ENCODE measurements around the gene CPXM1.

CPXM1 gene

GRCh38 chr20:2846698-2847097 lies 46.3 kb upstream of the CPXM1 start:
- Histone ChIP-seq H3K27ac (ENCODE audit: low read depth, low read length) (no peak overlapping the region), H3K27me3 (ENCODE audit: low read length) (no peaks in the 10 kb centered on the region), H2AFZ (ENCODE audit: low read depth, low read length, severe bottlenecking) (no peak overlapping the region), H4K20me1 (ENCODE audit: low read depth, low read length) (no peaks in the 10 kb centered on the region), H3F3A (ENCODE audit: insufficient read depth) (no peaks in the 10 kb centered on the region), H3K9me3 (ENCODE audit: insufficient read depth, low read length) (no peaks in the 10 kb centered on the region), H3K4me3 (ENCODE audit: insufficient read depth, low read length, poor library complexity, severe bottlenecking) (no peak overlapping the region), H3K9ac (ENCODE audit: low read length) (no peak overlapping the region), H3K36me3 (ENCODE audit: low read length) (no peaks in the 10 kb centered on the region), H3K79me2 (ENCODE audit: insufficient read depth, low read length) (no peaks in the 10 kb centered on the region), H3K9me2 (replicated peaks; ENCODE audit: insufficient read depth, low read length) (no peaks in the 10 kb centered on the region), H3K4me2 (ENCODE audit: low read depth, low read length, poor library complexity, severe bottlenecking) (no peak overlapping the region)
- TF ChIP-seq, protein P1, sequence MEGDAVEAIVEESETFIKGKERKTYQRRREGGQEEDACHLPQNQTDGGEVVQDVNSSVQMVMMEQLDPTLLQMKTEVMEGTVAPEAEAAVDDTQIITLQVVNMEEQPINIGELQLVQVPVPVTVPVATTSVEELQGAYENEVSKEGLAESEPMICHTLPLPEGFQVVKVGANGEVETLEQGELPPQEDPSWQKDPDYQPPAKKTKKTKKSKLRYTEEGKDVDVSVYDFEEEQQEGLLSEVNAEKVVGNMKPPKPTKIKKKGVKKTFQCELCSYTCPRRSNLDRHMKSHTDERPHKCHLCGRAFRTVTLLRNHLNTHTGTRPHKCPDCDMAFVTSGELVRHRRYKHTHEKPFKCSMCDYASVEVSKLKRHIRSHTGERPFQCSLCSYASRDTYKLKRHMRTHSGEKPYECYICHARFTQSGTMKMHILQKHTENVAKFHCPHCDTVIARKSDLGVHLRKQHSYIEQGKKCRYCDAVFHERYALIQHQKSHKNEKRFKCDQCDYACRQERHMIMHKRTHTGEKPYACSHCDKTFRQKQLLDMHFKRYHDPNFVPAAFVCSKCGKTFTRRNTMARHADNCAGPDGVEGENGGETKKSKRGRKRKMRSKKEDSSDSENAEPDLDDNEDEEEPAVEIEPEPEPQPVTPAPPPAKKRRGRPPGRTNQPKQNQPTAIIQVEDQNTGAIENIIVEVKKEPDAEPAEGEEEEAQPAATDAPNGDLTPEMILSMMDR (IDR thresholded peaks at IDR 0.05; ENCODE audit: insufficient read depth, low read length, poor library complexity, severe bottlenecking): no peak
- no peak for TF ChIP-seq EZH2phosphoT487 (conservative IDR thresholded peaks at IDR 0.05; ENCODE audit: low read length)

- H4K20me1 ChIP-seq (ENCODE audit: low read depth, low read length): no peaks in the 10 kb centered on the region
- no peak overlapping the region for H2AFZ ChIP-seq (ENCODE audit: low read depth, low read length, severe bottlenecking)
- no peak for TF ChIP-seq EZH2phosphoT487 (conservative IDR thresholded peaks at IDR 0.05; ENCODE audit: low read length)
- TF ChIP-seq, protein P1 (IDR thresholded peaks at IDR 0.05; ENCODE audit: insufficient read depth, low read length, poor library complexity, severe bottlenecking): no peak
- H3K36me3 ChIP-seq (ENCODE audit: low read length): no peaks in the 10 kb centered on the region
- no peaks in the 10 kb centered on the region for H3F3A ChIP-seq (ENCODE audit: insufficient read depth)
- H3K9me2 ChIP-seq (replicated peaks; ENCODE audit: insufficient read depth, low read length): no peaks in the 10 kb centered on the region
- H3K4me3 ChIP-seq (ENCODE audit: insufficient read depth, low read length, poor library complexity, severe bottlenecking): no peak overlapping the region
- peaks cover 4% of the 10 kb centered on the region; the same call in 1 of the 2 replicates for H3K79me2 ChIP-seq (ENCODE audit: insufficient read depth, low read length)
- H3K4me2 ChIP-seq (ENCODE audit: low read depth, low read length, poor library complexity, severe bottlenecking): no peak overlapping the region
- H3K27ac ChIP-seq (ENCODE audit: low read depth, low read length): no peak overlapping the region
- H3K9ac ChIP-seq (ENCODE audit: low read length): no peak overlapping the region
- H3K9me3 ChIP-seq (ENCODE audit: insufficient read depth, low read length): no peaks in the 10 kb centered on the region
- H3K27me3 ChIP-seq (ENCODE audit: low read length): no peaks in the 10 kb centered on the region
These were observed 45.2 kb upstream of the CPXM1 start for GRCh38 chr20:2845607-2846006.

DNA sequence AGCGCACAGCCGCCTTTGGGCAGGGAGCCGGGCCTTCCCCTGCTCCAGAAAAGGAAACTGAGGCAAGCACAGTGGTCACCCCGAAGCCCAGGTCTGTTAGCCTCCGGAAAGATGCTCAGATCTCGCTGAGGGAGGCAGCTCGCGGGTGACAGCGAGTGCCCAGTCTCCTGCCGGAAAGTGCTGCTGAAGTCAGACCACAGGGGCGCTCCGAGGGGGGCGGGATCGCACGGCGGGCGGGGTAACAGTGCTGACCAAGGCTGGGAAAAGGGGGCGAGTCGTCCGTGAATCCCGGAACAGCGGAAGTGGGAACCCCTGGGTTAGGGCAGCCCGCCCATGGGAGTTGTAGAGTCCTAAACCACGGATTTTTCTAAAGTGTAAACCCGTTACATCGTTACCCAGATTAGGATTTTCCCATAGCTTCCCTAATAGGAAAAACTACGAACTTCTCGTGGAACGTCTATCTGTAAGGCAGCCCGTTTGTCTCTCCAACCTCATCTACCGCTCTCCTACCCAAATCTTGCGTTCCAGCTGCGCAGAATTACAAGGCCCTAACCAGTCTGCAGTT lies 40.6 kb upstream of the CPXM1 start:
- TF ChIP-seq EZH2phosphoT487 (conservative IDR thresholded peaks at IDR 0.05; ENCODE audit: low read length): no peak
- TF ChIP-seq, protein P1 (IDR thresholded peaks at IDR 0.05; ENCODE audit: insufficient read depth, low read length, poor library complexity, severe bottlenecking): no peak
- Histone ChIP-seq H3K79me2 (ENCODE audit: insufficient read depth, low read length) (peaks cover 4% of the 10 kb centered on the region; the same call in 1 of the 2 replicates), H3K27me3 (ENCODE audit: low read length) (no peaks in the 10 kb centered on the region), H3F3A (ENCODE audit: insufficient read depth) (no peaks in the 10 kb centered on the region), H3K9me3 (ENCODE audit: insufficient read depth, low read length) (no peaks in the 10 kb centered on the region), H3K27ac (ENCODE audit: low read depth, low read length) (no peak overlapping the region), H3K36me3 (ENCODE audit: low read length) (no peaks in the 10 kb centered on the region), H3K4me3 (ENCODE audit: insufficient read depth, low read length, poor library complexity, severe bottlenecking) (peak overlapping the region; percentile 74), H3K9me2 (replicated peaks; ENCODE audit: insufficient read depth, low read length) (no peaks in the 10 kb centered on the region), H3K4me2 (ENCODE audit: low read depth, low read length, poor library complexity, severe bottlenecking) (peak overlapping the region; percentile 72), H2AFZ (ENCODE audit: low read depth, low read length, severe bottlenecking) (peak overlapping the region; percentile 65), H3K9ac (ENCODE audit: low read length) (peak overlapping the region; percentile 64), H4K20me1 (ENCODE audit: low read depth, low read length) (no peaks in the 10 kb centered on the region)
